ENCODE measurements around the gene LTB.

The LTB gene

DNA sequence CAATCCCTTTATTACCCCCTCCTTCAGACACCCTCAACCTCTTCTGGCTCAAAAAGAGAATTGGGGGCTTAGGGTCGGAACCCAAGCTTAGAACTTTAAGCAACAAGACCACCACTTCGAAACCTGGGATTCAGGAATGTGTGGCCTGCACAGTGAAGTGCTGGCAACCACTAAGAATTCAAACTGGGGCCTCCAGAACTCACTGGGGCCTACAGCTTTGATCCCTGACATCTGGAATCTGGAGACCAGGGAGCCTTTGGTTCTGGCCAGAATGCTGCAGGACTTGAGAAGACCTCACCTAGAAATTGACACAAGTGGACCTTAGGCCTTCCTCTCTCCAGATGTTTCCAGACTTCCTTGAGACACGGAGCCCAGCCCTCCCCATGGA lies 4.7 kb downstream of the LTB start:
- no peak for TF ChIP-seq CTCF (conservative IDR thresholded peaks at IDR 0.05)

GRCh38 chr6:31576897-31577578 lies 5.2 kb downstream of the LTB start:
- TF ChIP-seq CTCF (conservative IDR thresholded peaks at IDR 0.05): no peak
- H3K27ac ChIP-seq: no peak overlapping the region

More for the DNA sequence above, 4.7 kb downstream of the LTB start:
- H3K27ac ChIP-seq: no peak overlapping the region

- no peak for TF ChIP-seq CTCF (conservative IDR thresholded peaks at IDR 0.05)
- H3K27ac ChIP-seq: no peak overlapping the region
Observed at GRCh38 chr6:31575952-31576685, 6.1 kb downstream of the LTB start.

DNA sequence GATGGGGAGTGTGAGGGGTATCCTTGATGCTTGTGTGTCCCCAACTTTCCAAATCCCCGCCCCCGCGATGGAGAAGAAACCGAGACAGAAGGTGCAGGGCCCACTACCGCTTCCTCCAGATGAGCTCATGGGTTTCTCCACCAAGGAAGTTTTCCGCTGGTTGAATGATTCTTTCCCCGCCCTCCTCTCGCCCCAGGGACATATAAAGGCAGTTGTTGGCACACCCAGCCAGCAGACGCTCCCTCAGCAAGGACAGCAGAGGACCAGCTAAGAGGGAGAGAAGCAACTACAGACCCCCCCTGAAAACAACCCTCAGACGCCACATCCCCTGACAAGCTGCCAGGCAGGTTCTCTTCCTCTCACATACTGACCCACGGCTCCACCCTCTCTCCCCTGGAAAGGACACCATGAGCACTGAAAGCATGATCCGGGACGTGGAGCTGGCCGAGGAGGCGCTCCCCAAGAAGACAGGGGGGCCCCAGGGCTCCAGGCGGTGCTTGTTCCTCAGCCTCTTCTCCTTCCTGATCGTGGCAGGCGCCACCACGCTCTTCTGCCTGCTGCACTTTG lies 6.8 kb downstream of the LTB start, which contains the start of gene TNF:
Gene TNF (plus strand): TSS at position 231 of the 567 bp plus-strand sequence. CDS start 177 bp downstream, at position 408.
- no peak for TF ChIP-seq CTCF (conservative IDR thresholded peaks at IDR 0.05)
- no peak within 1 kb of the TSS for H3K27ac ChIP-seq

- no peak for TF ChIP-seq CTCF (conservative IDR thresholded peaks at IDR 0.05)
- H3K27ac ChIP-seq: no peak overlapping the region
Observed at GRCh38 chr6:31574106-31575061, 7.8 kb downstream of the LTB start.

DNA sequence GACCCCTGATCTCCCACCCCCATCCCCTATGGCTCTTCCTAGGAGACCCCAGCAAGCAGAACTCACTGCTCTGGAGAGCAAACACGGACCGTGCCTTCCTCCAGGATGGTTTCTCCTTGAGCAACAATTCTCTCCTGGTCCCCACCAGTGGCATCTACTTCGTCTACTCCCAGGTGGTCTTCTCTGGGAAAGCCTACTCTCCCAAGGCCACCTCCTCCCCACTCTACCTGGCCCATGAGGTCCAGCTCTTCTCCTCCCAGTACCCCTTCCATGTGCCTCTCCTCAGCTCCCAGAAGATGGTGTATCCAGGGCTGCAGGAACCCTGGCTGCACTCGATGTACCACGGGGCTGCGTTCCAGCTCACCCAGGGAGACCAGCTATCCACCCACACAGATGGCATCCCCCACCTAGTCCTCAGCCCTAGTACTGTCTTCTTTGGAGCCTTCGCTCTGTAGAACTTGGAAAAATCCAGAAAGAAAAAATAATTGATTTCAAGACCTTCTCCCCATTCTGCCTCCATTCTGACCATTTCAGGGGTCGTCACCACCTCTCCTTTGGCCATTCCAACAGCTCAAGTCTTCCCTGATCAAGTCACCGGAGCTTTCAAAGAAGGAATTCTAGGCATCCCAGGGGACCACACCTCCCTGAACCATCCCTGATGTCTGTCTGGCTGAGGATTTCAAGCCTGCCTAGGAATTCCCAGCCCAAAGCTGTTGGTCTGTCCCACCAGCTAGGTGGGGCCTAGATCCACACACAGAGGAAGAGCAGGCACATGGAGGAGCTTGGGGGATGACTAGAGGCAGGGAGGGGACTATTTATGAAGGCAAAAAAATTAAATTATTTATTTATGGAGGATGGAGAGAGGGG lies 8.8 kb downstream of the LTB start:
- TF ChIP-seq CTCF (conservative IDR thresholded peaks at IDR 0.05): no peak
- no peak overlapping the region for H3K27ac ChIP-seq
